ENCODE data around the gene ABLIM1.
"Not testable (repeated sequence)": the region's sequence is repeated elsewhere in the genome, so short reads cannot be mapped to it uniquely, and the experiment has no call there.

The ABLIM1 gene
- total RNA-seq, result 167 to 316 (median 274) reads per million in 3 donors

- H3K27ac ChIP-seq (ENCODE audit: insufficient read depth, low read length, poor library complexity, severe bottlenecking), result no peak within 1 kb of the TSS
- no peaks in the 10 kb centered on the region for H3K36me3 ChIP-seq (ENCODE audit: control insufficient read depth, insufficient read depth, low read length)
- no peaks in the 10 kb centered on the region for H3K27me3 ChIP-seq (replicated peaks; ENCODE audit: control insufficient read depth, insufficient read depth, low read length, poor library complexity, severe bottlenecking)
- no peaks in the 10 kb centered on the region for H3K9me3 ChIP-seq (ENCODE audit: control insufficient read depth, low read length)
- H3K4me3 ChIP-seq (ENCODE audit: insufficient read depth, low read depth, low read length, poor library complexity, severe bottlenecking), result no peak within 1 kb of the TSS
- DNase-seq, result no peak
- no peaks in the 10 kb centered on the region for H3K4me1 ChIP-seq (ENCODE audit: control insufficient read depth, insufficient read depth, low read length, poor library complexity, severe bottlenecking)
These were observed at the start of gene ABLIM1 for GRCh38 chr10:114658175-114658574. Gene ABLIM1 (minus strand): TSS chr10:114658275. CDS start chr10:114658200, 75 bp downstream.

- no peak overlapping the region for H3K27ac ChIP-seq (ENCODE audit: insufficient read depth, low read length, poor library complexity, severe bottlenecking)
- H3K36me3 ChIP-seq (ENCODE audit: control insufficient read depth, insufficient read depth, low read length), result no peaks in the 10 kb centered on the region
- H3K27me3 ChIP-seq (replicated peaks; ENCODE audit: control insufficient read depth, insufficient read depth, low read length, poor library complexity, severe bottlenecking), result no peaks in the 10 kb centered on the region
- DNase-seq, result no peak
- no peaks in the 10 kb centered on the region for H3K9me3 ChIP-seq (ENCODE audit: control insufficient read depth, low read length)
- no peaks in the 10 kb centered on the region for H3K4me1 ChIP-seq (ENCODE audit: control insufficient read depth, insufficient read depth, low read length, poor library complexity, severe bottlenecking)
- H3K4me3 ChIP-seq (ENCODE audit: insufficient read depth, low read depth, low read length, poor library complexity, severe bottlenecking), result no peak overlapping the region
These were observed 48.5 kb upstream of the ABLIM1 start for GRCh38 chr10:114706458-114707055.

GRCh38 chr10:114704679-114705078 is 46.6 kb upstream of the ABLIM1 start:
- no peaks in the 10 kb centered on the region for H3K27me3 ChIP-seq (replicated peaks; ENCODE audit: control insufficient read depth, insufficient read depth, low read length, poor library complexity, severe bottlenecking)
- no peaks in the 10 kb centered on the region for H3K4me1 ChIP-seq (ENCODE audit: control insufficient read depth, insufficient read depth, low read length, poor library complexity, severe bottlenecking)
- H3K27ac ChIP-seq (ENCODE audit: insufficient read depth, low read length, poor library complexity, severe bottlenecking), result no peak overlapping the region
- no peaks in the 10 kb centered on the region for H3K9me3 ChIP-seq (ENCODE audit: control insufficient read depth, low read length)
- H3K4me3 ChIP-seq (ENCODE audit: insufficient read depth, low read depth, low read length, poor library complexity, severe bottlenecking), result no peak overlapping the region
- no peaks in the 10 kb centered on the region for H3K36me3 ChIP-seq (ENCODE audit: control insufficient read depth, insufficient read depth, low read length)
- no peak for DNase-seq

GRCh38 chr10:114703377-114704107 is 45.5 kb upstream of the ABLIM1 start:
- Histone ChIP-seq H3K27ac (ENCODE audit: insufficient read depth, low read length, poor library complexity, severe bottlenecking) (no peak overlapping the region), H3K4me1 (ENCODE audit: control insufficient read depth, insufficient read depth, low read length, poor library complexity, severe bottlenecking) (no peaks in the 10 kb centered on the region), H3K27me3 (replicated peaks; ENCODE audit: control insufficient read depth, insufficient read depth, low read length, poor library complexity, severe bottlenecking) (no peaks in the 10 kb centered on the region), H3K4me3 (ENCODE audit: insufficient read depth, low read depth, low read length, poor library complexity, severe bottlenecking) (no peak overlapping the region), H3K36me3 (ENCODE audit: control insufficient read depth, insufficient read depth, low read length) (no peaks in the 10 kb centered on the region), H3K9me3 (ENCODE audit: control insufficient read depth, low read length) (no peaks in the 10 kb centered on the region)
- DNase-seq, result no peak

- Histone ChIP-seq H3K9me3 (ENCODE audit: control insufficient read depth, low read length) (no peaks in the 10 kb centered on the region), H3K27me3 (replicated peaks; ENCODE audit: control insufficient read depth, insufficient read depth, low read length, poor library complexity, severe bottlenecking) (peaks cover 3% of the 10 kb centered on the region), H3K4me1 (ENCODE audit: control insufficient read depth, insufficient read depth, low read length, poor library complexity, severe bottlenecking) (no peaks in the 10 kb centered on the region), H3K36me3 (ENCODE audit: control insufficient read depth, insufficient read depth, low read length) (no peaks in the 10 kb centered on the region), H3K4me3 (ENCODE audit: insufficient read depth, low read depth, low read length, poor library complexity, severe bottlenecking) (no peak overlapping the region), H3K27ac (ENCODE audit: insufficient read depth, low read length, poor library complexity, severe bottlenecking) (no peak overlapping the region)
- DNase-seq, result no peak
These were observed 40.4 kb upstream of the ABLIM1 start for GRCh38 chr10:114698271-114699061.

- H3K27me3 ChIP-seq (replicated peaks; ENCODE audit: control insufficient read depth, insufficient read depth, low read length, poor library complexity, severe bottlenecking), result peaks cover 3% of the 10 kb centered on the region
- no peaks in the 10 kb centered on the region for H3K4me1 ChIP-seq (ENCODE audit: control insufficient read depth, insufficient read depth, low read length, poor library complexity, severe bottlenecking)
- no peak overlapping the region for H3K27ac ChIP-seq (ENCODE audit: insufficient read depth, low read length, poor library complexity, severe bottlenecking)
- no peaks in the 10 kb centered on the region for H3K9me3 ChIP-seq (ENCODE audit: control insufficient read depth, low read length)
- DNase-seq, result no peak
- no peaks in the 10 kb centered on the region for H3K36me3 ChIP-seq (ENCODE audit: control insufficient read depth, insufficient read depth, low read length)
- no peak overlapping the region for H3K4me3 ChIP-seq (ENCODE audit: insufficient read depth, low read depth, low read length, poor library complexity, severe bottlenecking)
These were observed 39.1 kb upstream of the ABLIM1 start for GRCh38 chr10:114697061-114697598.

GRCh38 chr10:114696301-114696700 is 38.2 kb upstream of the ABLIM1 start:
- not testable (repeated sequence) for H3K36me3 ChIP-seq (ENCODE audit: control insufficient read depth, insufficient read depth, low read length); H3K27ac ChIP-seq (ENCODE audit: insufficient read depth, low read length, poor library complexity, severe bottlenecking); H3K27me3 ChIP-seq (replicated peaks; ENCODE audit: control insufficient read depth, insufficient read depth, low read length, poor library complexity, severe bottlenecking); DNase-seq; H3K4me1 ChIP-seq (ENCODE audit: control insufficient read depth, insufficient read depth, low read length, poor library complexity, severe bottlenecking); H3K9me3 ChIP-seq (ENCODE audit: control insufficient read depth, low read length); H3K4me3 ChIP-seq (ENCODE audit: insufficient read depth, low read depth, low read length, poor library complexity, severe bottlenecking)

GRCh38 chr10:114694752-114695151 is 36.7 kb upstream of the ABLIM1 start:
- no peak for DNase-seq
- H3K4me1 ChIP-seq (ENCODE audit: control insufficient read depth, insufficient read depth, low read length, poor library complexity, severe bottlenecking), result no peaks in the 10 kb centered on the region
- H3K27me3 ChIP-seq (replicated peaks; ENCODE audit: control insufficient read depth, insufficient read depth, low read length, poor library complexity, severe bottlenecking), result peaks cover 3% of the 10 kb centered on the region
- no peak overlapping the region for H3K4me3 ChIP-seq (ENCODE audit: insufficient read depth, low read depth, low read length, poor library complexity, severe bottlenecking)
- H3K36me3 ChIP-seq (ENCODE audit: control insufficient read depth, insufficient read depth, low read length), result no peaks in the 10 kb centered on the region
- H3K9me3 ChIP-seq (ENCODE audit: control insufficient read depth, low read length), result no peaks in the 10 kb centered on the region
- no peak overlapping the region for H3K27ac ChIP-seq (ENCODE audit: insufficient read depth, low read length, poor library complexity, severe bottlenecking)

- H3K27ac ChIP-seq (ENCODE audit: insufficient read depth, low read length, poor library complexity, severe bottlenecking), result no peak overlapping the region
- no peaks in the 10 kb centered on the region for H3K4me1 ChIP-seq (ENCODE audit: control insufficient read depth, insufficient read depth, low read length, poor library complexity, severe bottlenecking)
- no peaks in the 10 kb centered on the region for H3K36me3 ChIP-seq (ENCODE audit: control insufficient read depth, insufficient read depth, low read length)
- H3K9me3 ChIP-seq (ENCODE audit: control insufficient read depth, low read length), result no peaks in the 10 kb centered on the region
- DNase-seq, result no peak
- H3K4me3 ChIP-seq (ENCODE audit: insufficient read depth, low read depth, low read length, poor library complexity, severe bottlenecking), result no peak overlapping the region
- H3K27me3 ChIP-seq (replicated peaks; ENCODE audit: control insufficient read depth, insufficient read depth, low read length, poor library complexity, severe bottlenecking), result peaks cover 3% of the 10 kb centered on the region
These were observed 36.0 kb upstream of the ABLIM1 start for GRCh38 chr10:114694062-114694461.

Data from effector memory CD4-positive, alpha-beta T cell (primary cell).